OCI-LY7 (cell line): Measurements from ENCODE around the gene LIPE.

Experiments
- EZH2phosphoT487 ChIP-seq: fragments of 200-600 bp; sonication (generic); IDR thresholded peaks from 2 replicates; pipeline ENCODE4 v1.6.1; 2018; ENCODE audit warnings: low read depth, borderline replicate concordance, mild to moderate bottlenecking, mixed run types, antibody characterized with exemption, low read length, moderate library complexity, mixed read lengths
- TF ChIP-seq, protein P1 (sequence below): fragments of 200-600 bp; sonication (generic); conservative IDR thresholded peaks from 2 replicates; pipeline ENCODE4 v1.5.1; 2014; ENCODE audit warnings: mild to moderate bottlenecking, antibody characterized with exemption, low read length, moderate library complexity, mixed read lengths

DNA sequence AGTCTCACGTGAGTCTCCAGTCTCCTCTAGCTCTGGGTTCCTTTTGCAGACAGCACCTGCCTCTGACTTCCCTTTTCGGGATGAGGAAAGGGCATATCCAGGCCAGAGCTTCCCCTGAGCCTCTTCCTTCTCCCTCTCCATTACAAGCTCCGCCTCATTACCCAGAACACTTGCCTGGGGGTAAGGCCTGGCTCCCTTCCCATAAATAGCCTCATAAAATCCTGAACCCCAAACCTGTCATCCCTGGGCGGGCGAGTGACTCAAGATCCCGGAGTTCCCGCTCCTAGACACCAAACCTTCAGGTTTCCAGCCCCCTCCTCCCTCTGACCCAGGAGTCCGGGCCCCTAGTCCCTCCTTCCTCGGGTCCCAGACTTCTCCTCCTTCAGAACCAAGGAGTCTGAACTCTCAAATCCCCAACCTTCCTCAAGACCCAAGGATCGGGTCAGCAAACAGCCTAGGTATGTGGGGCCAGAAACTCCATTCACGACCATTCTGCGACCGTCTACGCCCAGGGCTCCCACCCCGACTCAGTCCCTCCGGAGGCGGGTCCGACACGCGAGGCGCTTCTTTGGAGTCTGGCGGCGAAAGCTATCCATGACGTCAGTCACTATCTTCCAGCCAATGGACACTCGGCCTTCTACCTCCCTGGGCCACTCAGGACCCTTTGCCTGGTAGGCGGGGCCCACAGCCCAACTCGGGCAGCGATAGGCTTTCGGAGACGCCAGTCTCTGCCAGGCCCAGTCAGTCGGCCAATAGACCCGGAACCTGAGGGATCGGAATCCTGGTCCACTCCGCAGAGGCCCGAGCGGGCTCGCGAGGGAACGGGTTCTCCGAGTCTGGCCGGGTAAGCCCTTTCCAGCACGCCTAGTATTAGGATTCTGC lies 30.6 kb downstream of the LIPE start:
- TF ChIP-seq, protein P1, sequence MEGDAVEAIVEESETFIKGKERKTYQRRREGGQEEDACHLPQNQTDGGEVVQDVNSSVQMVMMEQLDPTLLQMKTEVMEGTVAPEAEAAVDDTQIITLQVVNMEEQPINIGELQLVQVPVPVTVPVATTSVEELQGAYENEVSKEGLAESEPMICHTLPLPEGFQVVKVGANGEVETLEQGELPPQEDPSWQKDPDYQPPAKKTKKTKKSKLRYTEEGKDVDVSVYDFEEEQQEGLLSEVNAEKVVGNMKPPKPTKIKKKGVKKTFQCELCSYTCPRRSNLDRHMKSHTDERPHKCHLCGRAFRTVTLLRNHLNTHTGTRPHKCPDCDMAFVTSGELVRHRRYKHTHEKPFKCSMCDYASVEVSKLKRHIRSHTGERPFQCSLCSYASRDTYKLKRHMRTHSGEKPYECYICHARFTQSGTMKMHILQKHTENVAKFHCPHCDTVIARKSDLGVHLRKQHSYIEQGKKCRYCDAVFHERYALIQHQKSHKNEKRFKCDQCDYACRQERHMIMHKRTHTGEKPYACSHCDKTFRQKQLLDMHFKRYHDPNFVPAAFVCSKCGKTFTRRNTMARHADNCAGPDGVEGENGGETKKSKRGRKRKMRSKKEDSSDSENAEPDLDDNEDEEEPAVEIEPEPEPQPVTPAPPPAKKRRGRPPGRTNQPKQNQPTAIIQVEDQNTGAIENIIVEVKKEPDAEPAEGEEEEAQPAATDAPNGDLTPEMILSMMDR = no peak
- no peak for TF ChIP-seq EZH2phosphoT487
